Coronary artery (tissue), 2 donors: ENCODE data around the gene KASH5.
A peak's percentile ranks its signal among the peaks of the same experiment; 100 is the strongest.

Experiments used
- DNase-seq: peaks from one replicate; pipeline ENCODE4 v3.0.0-alpha.2; 2017; ENCODE audit warnings: low spot score
- H3K27ac ChIP-seq, 2 donors: fragments of 200-600 bp; sonication (generic); one replicate each; pipeline ENCODE4 v1.5.1; 2016 to 2019
- H3K4me3 ChIP-seq: fragments of 200-600 bp; sonication (generic); 2 replicates; pipeline ENCODE4 v1.5.1; 2016; ENCODE audit warnings: mild to moderate bottlenecking, moderate library complexity
- CTCF ChIP-seq: fragments of 200-600 bp; sonication (generic); IDR thresholded peaks from one replicate; pipeline ENCODE4 v1.5.1; 2019; ENCODE audit warnings: antibody characterized with exemption

KASH5 gene

GRCh38 chr19:49362048-49362928 is 25.8 kb upstream of the KASH5 start, which contains the start of gene TEAD2:
TEAD2 (minus strand) TSS chr19:49362416; CDS start chr19:49360075, 2,341 bp downstream.
- TF ChIP-seq CTCF = no peak
- Histone ChIP-seq H3K4me3 (peak within 1 kb of the TSS; percentile 85), H3K27ac (peak within 1 kb of the TSS; percentile 91 to 94)
- DNase-seq = peak; percentile 86

GRCh38 chr19:49362929-49363267 is 25.2 kb upstream of the KASH5 start:
- peak overlapping the region; percentile 91 to 94 for H3K27ac ChIP-seq
- no peak for DNase-seq

GRCh38 chr19:49363268-49364082 is 24.6 kb upstream of the KASH5 start, which contains the start of gene DKKL1:
DKKL1 (plus strand) TSS chr19:49363877; CDS start chr19:49363999, 122 bp downstream.
- no peak for TF ChIP-seq CTCF
- H3K4me3 ChIP-seq = peak within 1 kb of the TSS; percentile 85
- H3K27ac ChIP-seq = peak within 1 kb of the TSS; percentile 91 to 94
- DNase-seq = peak; percentile 99

More at GRCh38 chr19:49362929-49363267, 25.2 kb upstream of the KASH5 start:
- no peak for TF ChIP-seq CTCF
- H3K4me3 ChIP-seq = peak overlapping the region; percentile 58

GRCh38 chr19:49364083-49364737 is 23.8 kb upstream of the KASH5 start:
- TF ChIP-seq CTCF = no peak
- DNase-seq = no peak
- H3K4me3 ChIP-seq = peak overlapping the region; percentile 58
- H3K27ac ChIP-seq = peak overlapping the region; percentile 73 to 94

GRCh38 chr19:49366110-49366509 is 21.9 kb upstream of the KASH5 start:
- TF ChIP-seq CTCF = no peak
- DNase-seq = no peak
- no peak overlapping the region for H3K4me3 ChIP-seq
- H3K27ac ChIP-seq = no peak overlapping the region

GRCh38 chr19:49368711-49369358 is 19.2 kb upstream of the KASH5 start:
- H3K27ac ChIP-seq = no peak overlapping the region
- DNase-seq = no peak
- H3K4me3 ChIP-seq = no peak overlapping the region
- TF ChIP-seq CTCF = no peak
